ENCODE results near the gene ADCY7.
A peak's percentile ranks its signal among the peaks of the same experiment; 100 is the strongest.

GRCh38 chr16:50297301-50298074 is 31.1 kb downstream of the ADCY7 start:
- TF ChIP-seq TCF4 (CRISPR knock-in tag; IDR thresholded peaks at IDR 0.05; ENCODE audit: borderline replicate concordance) (peak; percentile 43; the same call in 1 of the 2 replicates), GLIS3 (CRISPR knock-in tag; IDR thresholded peaks at IDR 0.05) (no peak), ISL1 (CRISPR knock-in tag; IDR thresholded peaks at IDR 0.05) (no peak), ARNTL (CRISPR knock-in tag; IDR thresholded peaks at IDR 0.05; ENCODE audit: borderline replicate concordance, low read depth) (no peak), PATZ1 (CRISPR knock-in tag; IDR thresholded peaks at IDR 0.05; ENCODE audit: borderline replicate concordance) (no peak), CSDC2 (CRISPR knock-in tag; IDR thresholded peaks at IDR 0.05) (no peak), TOX (CRISPR knock-in tag; IDR thresholded peaks at IDR 0.05; ENCODE audit: borderline replicate concordance) (no peak)
- TF ChIP-seq, protein P1, sequence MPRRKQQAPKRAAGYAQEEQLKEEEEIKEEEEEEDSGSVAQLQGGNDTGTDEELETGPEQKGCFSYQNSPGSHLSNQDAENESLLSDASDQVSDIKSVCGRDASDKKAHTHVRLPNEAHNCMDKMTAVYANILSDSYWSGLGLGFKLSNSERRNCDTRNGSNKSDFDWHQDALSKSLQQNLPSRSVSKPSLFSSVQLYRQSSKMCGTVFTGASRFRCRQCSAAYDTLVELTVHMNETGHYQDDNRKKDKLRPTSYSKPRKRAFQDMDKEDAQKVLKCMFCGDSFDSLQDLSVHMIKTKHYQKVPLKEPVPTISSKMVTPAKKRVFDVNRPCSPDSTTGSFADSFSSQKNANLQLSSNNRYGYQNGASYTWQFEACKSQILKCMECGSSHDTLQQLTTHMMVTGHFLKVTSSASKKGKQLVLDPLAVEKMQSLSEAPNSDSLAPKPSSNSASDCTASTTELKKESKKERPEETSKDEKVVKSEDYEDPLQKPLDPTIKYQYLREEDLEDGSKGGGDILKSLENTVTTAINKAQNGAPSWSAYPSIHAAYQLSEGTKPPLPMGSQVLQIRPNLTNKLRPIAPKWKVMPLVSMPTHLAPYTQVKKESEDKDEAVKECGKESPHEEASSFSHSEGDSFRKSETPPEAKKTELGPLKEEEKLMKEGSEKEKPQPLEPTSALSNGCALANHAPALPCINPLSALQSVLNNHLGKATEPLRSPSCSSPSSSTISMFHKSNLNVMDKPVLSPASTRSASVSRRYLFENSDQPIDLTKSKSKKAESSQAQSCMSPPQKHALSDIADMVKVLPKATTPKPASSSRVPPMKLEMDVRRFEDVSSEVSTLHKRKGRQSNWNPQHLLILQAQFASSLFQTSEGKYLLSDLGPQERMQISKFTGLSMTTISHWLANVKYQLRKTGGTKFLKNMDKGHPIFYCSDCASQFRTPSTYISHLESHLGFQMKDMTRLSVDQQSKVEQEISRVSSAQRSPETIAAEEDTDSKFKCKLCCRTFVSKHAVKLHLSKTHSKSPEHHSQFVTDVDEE (CRISPR knock-in tag; IDR thresholded peaks at IDR 0.05) = no peak

All from SK-N-SH treated with all-trans-retinoic acid at 6 μM for 48 hours (cell line).